K562 (cell line): ENCODE results near the gene ZBTB18.

Experiments used
- CHD1 ChIP-seq: fragments of 200-600 bp; sonication (generic); IDR thresholded peaks from one replicate; pipeline ENCODE4 v1.6.1; 2012; ENCODE audit warnings: mild to moderate bottlenecking, moderate library complexity, low read length, inconsistent platforms
- CREB1 ChIP-seq, 2 experiments: sonication (generic) in 1 of 2; formaldehyde crosslinking in 1 of 2; IDR thresholded peaks; 2 replicates each; pipeline versions ENCODE4 v1.6.1 to v1.8.0; 2012 to 2022; ENCODE audit warnings: inconsistent platforms in 1 of 2, mild to moderate bottlenecking in 1 of 2, missing genetic modification reagents in 1 of 2, moderate library complexity in 1 of 2
- GATAD2A ChIP-seq: fragments of 450-650 bp; IDR thresholded peaks from 2 replicates; pipeline ENCODE4 v1.6.1; 2017
- HNRNPK ChIP-seq: fragments of 200-400 bp; formaldehyde crosslinking; IDR thresholded peaks from one replicate; pipeline ENCODE4 v1.6.1; 2018; ENCODE audit warnings: mild to moderate bottlenecking, low read depth, low read length; ENCODE audit not compliant: poor library complexity, severe bottlenecking
- TAL1 ChIP-seq: fragments of 450-650 bp; IDR thresholded peaks from 2 replicates; pipeline ENCODE4 v1.6.1; 2016; ENCODE audit warnings: mild to moderate bottlenecking
- TCFL5 ChIP-seq: fragments of 250-450 bp; sonication (Bioruptor Pico); conservative IDR thresholded peaks from 2 replicates; pipeline ENCODE4 v1.6.1; 2021; ENCODE audit warnings: mild to moderate bottlenecking, moderate library complexity, matching md5 sums
- ZFP91 ChIP-seq: sonication (generic); formaldehyde crosslinking; IDR thresholded peaks from 2 replicates; pipeline ENCODE4 v1.8.0; 2022; ENCODE audit warnings: mild to moderate bottlenecking, missing genetic modification reagents
- ZNF23 ChIP-seq: fragments of 250-450 bp; sonication (Bioruptor Pico); IDR thresholded peaks from 2 replicates; pipeline ENCODE4 v1.4.0; 2020; ENCODE audit warnings: mild to moderate bottlenecking
- ZNF561 ChIP-seq: fragments of 450-650 bp; formaldehyde crosslinking; conservative IDR thresholded peaks from 2 replicates; pipeline ENCODE4 v1.4.0; 2020; ENCODE audit warnings: mild to moderate bottlenecking, moderate library complexity
- TF ChIP-seq, protein P1 (sequence below): fragments of 200-800 bp; sonication (Bioruptor generic); IDR thresholded peaks from 2 replicates; pipeline ENCODE4 v1.6.1; 2017; ENCODE audit warnings: missing genetic modification characterization, missing compliant biosample characterization
- TF ChIP-seq, protein P2 (sequence below): fragments of 450-650 bp; IDR thresholded peaks from 2 replicates; pipeline ENCODE4 v1.7.1; 2018; ENCODE audit warnings: mild to moderate bottlenecking, low read depth; ENCODE audit not compliant: partially characterized antibody
- TF ChIP-seq, protein P3 (sequence below): sonication (generic); formaldehyde crosslinking; IDR thresholded peaks from 2 replicates; pipeline ENCODE4 v1.9.0; 2022; ENCODE audit warnings: mild to moderate bottlenecking, missing genetic modification reagents

DNA sequence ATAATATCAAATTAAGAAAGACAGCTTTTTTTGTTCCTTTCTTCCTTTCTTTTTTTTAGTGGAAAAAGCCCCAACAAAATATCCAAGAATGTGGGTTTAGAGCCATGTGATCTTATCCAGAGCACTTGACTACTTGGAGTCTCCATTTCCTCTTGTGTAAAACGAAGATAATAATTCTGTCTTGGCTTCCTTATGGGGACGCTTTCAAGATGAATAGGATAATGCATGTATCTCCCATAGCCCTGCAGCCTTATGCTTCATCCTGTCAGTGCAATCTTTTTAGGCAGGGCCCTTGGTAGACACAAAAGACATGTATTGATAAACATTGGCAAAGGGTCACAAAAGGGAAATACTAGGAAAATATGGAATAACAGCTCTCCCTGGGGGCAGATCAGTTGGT is 34.8 kb downstream of the ZBTB18 start:
- TF ChIP-seq, protein P1, sequence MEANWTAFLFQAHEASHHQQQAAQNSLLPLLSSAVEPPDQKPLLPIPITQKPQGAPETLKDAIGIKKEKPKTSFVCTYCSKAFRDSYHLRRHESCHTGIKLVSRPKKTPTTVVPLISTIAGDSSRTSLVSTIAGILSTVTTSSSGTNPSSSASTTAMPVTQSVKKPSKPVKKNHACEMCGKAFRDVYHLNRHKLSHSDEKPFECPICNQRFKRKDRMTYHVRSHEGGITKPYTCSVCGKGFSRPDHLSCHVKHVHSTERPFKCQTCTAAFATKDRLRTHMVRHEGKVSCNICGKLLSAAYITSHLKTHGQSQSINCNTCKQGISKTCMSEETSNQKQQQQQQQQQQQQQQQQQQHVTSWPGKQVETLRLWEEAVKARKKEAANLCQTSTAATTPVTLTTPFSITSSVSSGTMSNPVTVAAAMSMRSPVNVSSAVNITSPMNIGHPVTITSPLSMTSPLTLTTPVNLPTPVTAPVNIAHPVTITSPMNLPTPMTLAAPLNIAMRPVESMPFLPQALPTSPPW (CRISPR knock-in tag): no peak
- no peak for TF ChIP-seq TAL1
- TF ChIP-seq, protein P2, sequence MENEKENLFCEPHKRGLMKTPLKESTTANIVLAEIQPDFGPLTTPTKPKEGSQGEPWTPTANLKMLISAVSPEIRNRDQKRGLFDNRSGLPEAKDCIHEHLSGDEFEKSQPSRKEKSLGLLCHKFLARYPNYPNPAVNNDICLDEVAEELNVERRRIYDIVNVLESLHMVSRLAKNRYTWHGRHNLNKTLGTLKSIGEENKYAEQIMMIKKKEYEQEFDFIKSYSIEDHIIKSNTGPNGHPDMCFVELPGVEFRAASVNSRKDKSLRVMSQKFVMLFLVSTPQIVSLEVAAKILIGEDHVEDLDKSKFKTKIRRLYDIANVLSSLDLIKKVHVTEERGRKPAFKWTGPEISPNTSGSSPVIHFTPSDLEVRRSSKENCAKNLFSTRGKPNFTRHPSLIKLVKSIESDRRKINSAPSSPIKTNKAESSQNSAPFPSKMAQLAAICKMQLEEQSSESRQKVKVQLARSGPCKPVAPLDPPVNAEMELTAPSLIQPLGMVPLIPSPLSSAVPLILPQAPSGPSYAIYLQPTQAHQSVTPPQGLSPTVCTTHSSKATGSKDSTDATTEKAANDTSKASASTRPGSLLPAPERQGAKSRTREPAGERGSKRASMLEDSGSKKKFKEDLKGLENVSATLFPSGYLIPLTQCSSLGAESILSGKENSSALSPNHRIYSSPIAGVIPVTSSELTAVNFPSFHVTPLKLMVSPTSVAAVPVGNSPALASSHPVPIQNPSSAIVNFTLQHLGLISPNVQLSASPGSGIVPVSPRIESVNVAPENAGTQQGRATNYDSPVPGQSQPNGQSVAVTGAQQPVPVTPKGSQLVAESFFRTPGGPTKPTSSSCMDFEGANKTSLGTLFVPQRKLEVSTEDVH: no peak
- no peak for TF ChIP-seq TCFL5
- no peak for TF ChIP-seq HNRNPK
- TF ChIP-seq, protein P3, sequence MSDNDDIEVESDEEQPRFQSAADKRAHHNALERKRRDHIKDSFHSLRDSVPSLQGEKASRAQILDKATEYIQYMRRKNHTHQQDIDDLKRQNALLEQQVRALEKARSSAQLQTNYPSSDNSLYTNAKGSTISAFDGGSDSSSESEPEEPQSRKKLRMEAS (CRISPR knock-in tag): no peak
- TF ChIP-seq CHD1: no peak
- TF ChIP-seq ZFP91 (CRISPR knock-in tag): no peak
- TF ChIP-seq ZNF23 (CRISPR knock-in tag): no peak
- TF ChIP-seq ZNF561 (CRISPR knock-in tag): no peak
- TF ChIP-seq GATAD2A: no peak
- no peak for TF ChIP-seq CREB1 (IDR thresholded peaks at IDR 0.05)
- TF ChIP-seq CREB1 (CRISPR knock-in tag; IDR thresholded peaks at IDR 0.05): no peak
